ENCODE data around the gene DTNBP1.

The DTNBP1 gene

DNA sequence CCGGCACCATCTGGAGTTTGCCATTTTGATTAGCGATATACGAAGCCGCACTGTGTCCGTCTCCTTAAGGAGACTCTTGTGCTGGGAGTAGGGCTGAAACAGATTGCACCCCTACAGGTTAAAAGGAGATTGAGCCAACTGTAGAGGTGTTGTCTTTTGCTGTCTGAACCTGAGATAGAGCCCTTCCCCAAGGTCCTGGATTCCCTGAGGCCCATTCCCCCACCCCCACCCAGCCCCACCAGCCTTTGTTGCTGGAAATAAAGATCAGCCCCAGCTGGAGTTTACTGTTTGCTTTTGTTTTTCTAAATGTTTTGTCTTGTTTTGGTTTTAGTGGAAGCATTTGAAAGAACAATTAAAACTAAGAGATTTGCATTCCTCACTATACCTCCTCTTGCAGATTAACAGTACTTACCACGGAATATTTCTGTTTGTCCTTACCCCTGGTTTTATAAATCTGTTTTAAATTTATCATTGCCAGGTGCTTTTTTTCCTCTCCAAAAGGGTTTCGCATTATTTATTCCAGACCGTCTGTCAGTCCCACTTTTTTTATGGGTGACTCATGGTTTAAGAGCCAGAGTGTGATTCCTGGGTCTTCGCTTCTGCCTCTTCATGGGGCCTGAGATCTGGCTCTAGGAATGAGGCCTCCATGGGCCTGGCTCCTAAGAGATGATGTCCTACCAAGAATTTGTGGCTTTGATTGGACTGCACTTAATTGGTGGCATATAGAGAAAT is 169.2 kb downstream of the DTNBP1 start:
- no peak overlapping the region for H3K27ac ChIP-seq
- TF ChIP-seq, protein P1, sequence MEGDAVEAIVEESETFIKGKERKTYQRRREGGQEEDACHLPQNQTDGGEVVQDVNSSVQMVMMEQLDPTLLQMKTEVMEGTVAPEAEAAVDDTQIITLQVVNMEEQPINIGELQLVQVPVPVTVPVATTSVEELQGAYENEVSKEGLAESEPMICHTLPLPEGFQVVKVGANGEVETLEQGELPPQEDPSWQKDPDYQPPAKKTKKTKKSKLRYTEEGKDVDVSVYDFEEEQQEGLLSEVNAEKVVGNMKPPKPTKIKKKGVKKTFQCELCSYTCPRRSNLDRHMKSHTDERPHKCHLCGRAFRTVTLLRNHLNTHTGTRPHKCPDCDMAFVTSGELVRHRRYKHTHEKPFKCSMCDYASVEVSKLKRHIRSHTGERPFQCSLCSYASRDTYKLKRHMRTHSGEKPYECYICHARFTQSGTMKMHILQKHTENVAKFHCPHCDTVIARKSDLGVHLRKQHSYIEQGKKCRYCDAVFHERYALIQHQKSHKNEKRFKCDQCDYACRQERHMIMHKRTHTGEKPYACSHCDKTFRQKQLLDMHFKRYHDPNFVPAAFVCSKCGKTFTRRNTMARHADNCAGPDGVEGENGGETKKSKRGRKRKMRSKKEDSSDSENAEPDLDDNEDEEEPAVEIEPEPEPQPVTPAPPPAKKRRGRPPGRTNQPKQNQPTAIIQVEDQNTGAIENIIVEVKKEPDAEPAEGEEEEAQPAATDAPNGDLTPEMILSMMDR (conservative IDR thresholded peaks at IDR 0.05; ENCODE audit: low read depth): no peak
- ChIA-PET CTCF (no interaction called here), POLR2A (ENCODE audit: low non-redundant PET) (no interaction called here)
- no peak for DNase-seq (ENCODE audit: low spot score)

DNA sequence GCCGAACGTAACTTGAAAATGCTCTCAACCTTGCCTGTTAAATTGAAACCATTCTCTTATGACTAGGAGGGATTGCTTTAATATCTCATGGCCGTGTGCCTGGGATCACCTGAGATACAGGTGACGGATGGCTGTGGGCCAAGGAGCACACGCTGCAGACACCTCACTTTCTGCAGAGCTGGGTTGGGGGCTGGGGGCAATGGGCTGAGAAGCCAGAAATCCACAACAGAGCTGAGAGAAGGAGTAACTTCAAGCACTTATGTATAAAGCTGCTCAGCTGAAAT is 170.9 kb downstream of the DTNBP1 start:
- no peak overlapping the region for H3K27ac ChIP-seq
- TF ChIP-seq, protein P1 (conservative IDR thresholded peaks at IDR 0.05; ENCODE audit: low read depth): no peak
- ChIA-PET POLR2A (ENCODE audit: low non-redundant PET) (no interaction called here), CTCF (interaction anchor here (0.7 kb wide), 1 partner anchor 1353 kb away, joined by 3 read pairs; no protein-coding TSS in a partner anchor)
- no peak for DNase-seq (ENCODE audit: low spot score)

DNA sequence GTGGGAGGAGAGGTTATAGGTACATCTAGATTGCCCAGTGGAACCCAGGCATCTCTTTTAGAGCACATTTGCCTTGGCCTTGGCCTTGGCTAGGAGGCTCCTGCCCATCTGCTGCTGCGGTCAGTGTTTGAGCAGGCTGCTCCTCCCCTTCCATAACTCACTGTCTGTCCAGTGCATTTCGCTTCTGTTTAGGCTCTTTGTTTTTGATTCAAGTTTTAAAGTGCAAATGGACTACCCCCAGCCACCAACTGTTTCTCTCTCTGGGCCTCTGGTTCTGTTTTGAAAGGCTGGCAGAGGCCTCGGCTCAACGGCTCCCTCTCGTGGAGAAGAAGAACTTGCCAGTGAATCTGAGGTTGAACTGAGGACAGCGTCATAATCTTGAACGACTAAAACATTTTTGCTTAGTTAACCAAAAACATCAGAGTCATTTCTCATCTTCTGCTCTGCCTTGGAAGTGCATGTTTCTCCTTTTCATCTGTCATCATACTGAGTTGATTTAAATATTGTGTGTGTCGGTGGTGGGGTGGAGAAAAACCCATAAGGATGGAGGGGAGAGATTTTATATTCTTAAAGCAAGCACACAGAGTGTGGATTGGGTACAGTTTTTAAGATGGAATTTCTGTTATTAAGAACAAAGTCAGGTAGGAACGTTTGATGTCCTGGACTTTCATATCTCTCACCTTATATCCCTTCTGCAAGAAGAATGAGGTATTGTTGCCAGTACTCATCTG is 171.4 kb downstream of the DTNBP1 start:
- TF ChIP-seq, protein P1 (conservative IDR thresholded peaks at IDR 0.05; ENCODE audit: low read depth): peak; percentile 92
- DNase-seq (ENCODE audit: low spot score): peak; percentile 56
- H3K27ac ChIP-seq: no peak overlapping the region
- ChIA-PET CTCF (interaction anchor here (0.6 to 0.7 kb wide), 4 partner anchors 9 to 1352 kb away, joined by 3 to 6 read pairs (median 3); no protein-coding TSS in a partner anchor), POLR2A (ENCODE audit: low non-redundant PET) (no interaction called here)

DNA sequence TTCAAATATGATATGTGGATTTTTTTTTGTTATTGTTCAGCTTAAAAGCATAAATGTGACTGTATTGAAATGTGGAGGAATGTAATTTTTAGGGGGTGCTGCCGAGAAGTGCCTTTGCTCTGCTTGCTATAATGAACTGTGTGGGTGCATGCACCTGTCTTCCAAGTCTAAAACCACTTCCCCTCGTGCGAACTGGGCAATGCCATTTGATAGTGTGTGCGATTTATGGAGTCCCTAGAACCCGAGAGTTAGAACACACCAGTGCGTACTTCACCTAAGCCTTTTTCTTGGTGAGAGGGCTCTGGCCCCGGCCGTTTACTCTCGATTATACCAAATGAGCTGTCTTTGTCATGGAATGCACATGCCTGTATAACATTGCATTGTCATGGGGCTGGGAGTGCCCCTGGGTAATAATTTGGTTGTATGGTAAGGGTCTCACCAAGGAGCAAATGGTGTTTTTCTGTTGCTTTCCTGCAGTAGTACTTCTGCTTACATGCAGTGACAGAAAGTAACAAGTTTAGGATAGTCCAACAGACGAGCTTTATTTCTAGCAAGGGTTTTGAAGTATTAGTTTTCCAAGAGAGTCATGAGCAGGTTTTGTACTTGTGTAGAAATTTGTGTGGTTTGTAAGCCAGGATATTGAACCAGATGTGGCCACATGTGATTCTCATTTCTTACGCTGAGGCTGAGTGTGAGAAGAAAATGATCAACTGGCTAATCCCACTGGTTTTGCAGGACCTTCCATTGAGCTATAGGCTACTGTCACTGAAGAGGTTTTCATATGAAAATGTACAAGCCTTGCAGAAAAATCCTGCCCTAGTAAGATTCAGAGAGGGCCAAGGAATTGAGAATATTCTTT is 172.4 kb downstream of the DTNBP1 start:
- POLR2A ChIA-PET (ENCODE audit: low non-redundant PET): no interaction called here
- H3K27ac ChIP-seq: no peak overlapping the region
- TF ChIP-seq, protein P1 (conservative IDR thresholded peaks at IDR 0.05; ENCODE audit: low read depth): no peak
- CTCF ChIA-PET: interaction anchor here (0.6 to 0.9 kb wide), 4 partner anchors 8 to 48 kb away, joined by 3 to 4 read pairs (median 3); no protein-coding TSS in a partner anchor
- DNase-seq (ENCODE audit: low spot score): no peak

DNA sequence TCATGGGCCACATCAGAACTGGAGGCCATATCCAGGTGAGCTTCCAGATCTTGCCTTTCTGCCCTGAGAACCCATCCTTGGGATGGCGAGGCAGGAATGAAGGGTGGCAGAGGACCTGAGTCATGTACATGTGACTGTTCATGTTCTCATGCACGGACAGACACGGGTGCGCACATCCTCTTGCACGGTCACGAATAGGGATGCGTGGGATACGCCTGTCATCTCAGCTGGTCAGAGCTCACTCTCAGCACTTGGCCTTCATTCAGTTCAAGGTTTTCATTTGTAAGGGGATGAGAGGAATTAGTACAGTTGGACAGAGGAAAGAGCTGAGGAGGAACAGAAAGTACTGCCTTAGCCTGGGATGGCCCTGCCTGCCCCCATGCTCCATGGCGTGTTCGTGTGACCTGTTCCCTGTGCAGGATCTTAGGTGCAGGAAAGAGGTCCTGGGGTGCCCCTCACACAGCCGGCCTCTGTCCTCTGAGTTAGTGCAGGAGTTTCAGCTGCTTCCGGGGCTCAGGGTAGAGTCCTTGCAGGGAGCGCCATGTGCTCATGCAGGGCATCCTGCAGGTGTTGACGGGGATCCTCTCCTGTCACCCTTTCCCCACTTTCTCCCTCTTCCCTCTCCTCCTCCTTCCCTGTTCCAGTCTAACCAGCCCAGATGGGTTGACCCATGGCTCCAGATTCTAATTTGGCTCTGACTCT is 173.4 kb downstream of the DTNBP1 start:
- TF ChIP-seq, protein P1 (conservative IDR thresholded peaks at IDR 0.05; ENCODE audit: low read depth): no peak
- CTCF ChIA-PET: no interaction called here
- peak overlapping the region; percentile 10; the same call in 1 of the 2 replicates for H3K27ac ChIP-seq
- POLR2A ChIA-PET (ENCODE audit: low non-redundant PET): no interaction called here
- DNase-seq (ENCODE audit: low spot score): no peak

DNA sequence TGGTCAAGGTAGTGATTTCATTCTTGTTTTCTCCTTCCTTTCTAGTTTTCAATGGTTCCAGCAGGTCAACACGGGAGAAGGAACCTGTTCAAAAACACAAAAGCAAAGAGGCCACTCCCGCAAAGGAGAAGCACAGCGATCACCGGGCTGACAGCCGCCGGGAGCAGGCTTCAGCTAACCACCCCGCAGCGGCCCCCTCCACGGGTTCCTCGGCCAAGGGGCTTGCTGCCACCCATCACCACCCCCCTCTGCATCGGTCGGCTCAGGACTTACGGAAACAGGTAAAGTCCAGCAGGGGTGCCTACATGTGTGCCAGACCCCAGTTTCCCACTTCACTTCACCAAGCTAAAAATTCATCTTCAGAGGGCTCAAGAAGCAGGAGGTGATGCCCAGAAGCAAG is 175.6 kb downstream of the DTNBP1 start:
- no peak for DNase-seq (ENCODE audit: low spot score)
- no peak overlapping the region for H3K27ac ChIP-seq
- TF ChIP-seq, protein P1 (conservative IDR thresholded peaks at IDR 0.05; ENCODE audit: low read depth): no peak
- ChIA-PET CTCF (no interaction called here), POLR2A (ENCODE audit: low non-redundant PET) (no interaction called here)

Data from RWPE1 (cell line).